ENCODE measurements around the gene FAF1.

FAF1 gene

GRCh38 chr1:50462964-50463363 lies 497.1 kb downstream of the FAF1 start:
- no peak overlapping the region for H3K27ac ChIP-seq (ENCODE audit: low read depth, low read length)
- H3K36me3 ChIP-seq (ENCODE audit: low read length): no peaks in the 10 kb centered on the region

GRCh38 chr1:50458507-50458906 lies 501.6 kb downstream of the FAF1 start:
- TF ChIP-seq EZH2phosphoT487 (conservative IDR thresholded peaks at IDR 0.05; ENCODE audit: low read length) (no peak), CTCF (IDR thresholded peaks at IDR 0.05; ENCODE audit: insufficient read depth, low read length, poor library complexity, severe bottlenecking) (no peak)
- no peak overlapping the region for H3K4me3 ChIP-seq (ENCODE audit: insufficient read depth, low read length, poor library complexity, severe bottlenecking)
- H4K20me1 ChIP-seq (ENCODE audit: low read depth, low read length): no peaks in the 10 kb centered on the region
- H3K27ac ChIP-seq (ENCODE audit: low read depth, low read length): no peak overlapping the region
- H3K79me2 ChIP-seq (ENCODE audit: insufficient read depth, low read length): no peaks in the 10 kb centered on the region
- H2AFZ ChIP-seq (ENCODE audit: low read depth, low read length, severe bottlenecking): no peak overlapping the region
- no peak overlapping the region for H3K4me2 ChIP-seq (ENCODE audit: low read depth, low read length, poor library complexity, severe bottlenecking)
- H3K27me3 ChIP-seq (ENCODE audit: low read length): no peaks in the 10 kb centered on the region
- H3K9ac ChIP-seq (ENCODE audit: low read length): no peak overlapping the region
- no peaks in the 10 kb centered on the region for H3K9me2 ChIP-seq (replicated peaks; ENCODE audit: insufficient read depth, low read length)
- H3K36me3 ChIP-seq (ENCODE audit: low read length): no peaks in the 10 kb centered on the region
- no peaks in the 10 kb centered on the region for H3K9me3 ChIP-seq (ENCODE audit: insufficient read depth, low read length)
- no peaks in the 10 kb centered on the region for H3F3A ChIP-seq (ENCODE audit: insufficient read depth)

More at GRCh38 chr1:50462964-50463363, 497.1 kb downstream of the FAF1 start:
- no peaks in the 10 kb centered on the region for H3K9me2 ChIP-seq (replicated peaks; ENCODE audit: insufficient read depth, low read length)
- no peaks in the 10 kb centered on the region for H3F3A ChIP-seq (ENCODE audit: insufficient read depth)
- no peak overlapping the region for H3K4me2 ChIP-seq (ENCODE audit: low read depth, low read length, poor library complexity, severe bottlenecking)
- no peak overlapping the region for H2AFZ ChIP-seq (ENCODE audit: low read depth, low read length, severe bottlenecking)
- no peak for TF ChIP-seq EZH2phosphoT487 (conservative IDR thresholded peaks at IDR 0.05; ENCODE audit: low read length)
- no peak for TF ChIP-seq CTCF (IDR thresholded peaks at IDR 0.05; ENCODE audit: insufficient read depth, low read length, poor library complexity, severe bottlenecking)
- H3K79me2 ChIP-seq (ENCODE audit: insufficient read depth, low read length): no peaks in the 10 kb centered on the region
- H3K9ac ChIP-seq (ENCODE audit: low read length): no peak overlapping the region
- no peak overlapping the region for H3K4me3 ChIP-seq (ENCODE audit: insufficient read depth, low read length, poor library complexity, severe bottlenecking)
- H3K9me3 ChIP-seq (ENCODE audit: insufficient read depth, low read length): no peaks in the 10 kb centered on the region
- H4K20me1 ChIP-seq (ENCODE audit: low read depth, low read length): no peaks in the 10 kb centered on the region
- H3K27me3 ChIP-seq (ENCODE audit: low read length): no peaks in the 10 kb centered on the region

- no peaks in the 10 kb centered on the region for H3F3A ChIP-seq (ENCODE audit: insufficient read depth)
- H3K4me2 ChIP-seq (ENCODE audit: low read depth, low read length, poor library complexity, severe bottlenecking): no peak overlapping the region
- H3K9ac ChIP-seq (ENCODE audit: low read length): no peak overlapping the region
- H2AFZ ChIP-seq (ENCODE audit: low read depth, low read length, severe bottlenecking): no peak overlapping the region
- no peak for TF ChIP-seq EZH2phosphoT487 (conservative IDR thresholded peaks at IDR 0.05; ENCODE audit: low read length)
- TF ChIP-seq CTCF (IDR thresholded peaks at IDR 0.05; ENCODE audit: insufficient read depth, low read length, poor library complexity, severe bottlenecking): no peak
- H3K79me2 ChIP-seq (ENCODE audit: insufficient read depth, low read length): no peaks in the 10 kb centered on the region
- H3K27ac ChIP-seq (ENCODE audit: low read depth, low read length): no peak overlapping the region
- H4K20me1 ChIP-seq (ENCODE audit: low read depth, low read length): no peaks in the 10 kb centered on the region
- H3K27me3 ChIP-seq (ENCODE audit: low read length): no peaks in the 10 kb centered on the region
- H3K4me3 ChIP-seq (ENCODE audit: insufficient read depth, low read length, poor library complexity, severe bottlenecking): no peak overlapping the region
- H3K9me3 ChIP-seq (ENCODE audit: insufficient read depth, low read length): no peaks in the 10 kb centered on the region
- H3K9me2 ChIP-seq (replicated peaks; ENCODE audit: insufficient read depth, low read length): no peaks in the 10 kb centered on the region
- H3K36me3 ChIP-seq (ENCODE audit: low read length): no peaks in the 10 kb centered on the region
Observed at GRCh38 chr1:50454911-50455310, 505.2 kb downstream of the FAF1 start.
